Ecto neural progenitor cell (in vitro differentiated cells): ENCODE results near the gene AGBL5.
"Not testable (repeated sequence)": the region's sequence is repeated elsewhere in the genome, so short reads cannot be mapped to it uniquely, and the experiment has no call there.

Source experiments
- DNase-seq: peaks from one replicate; pipeline ENCODE4 v3.0.0-alpha.2; 2018; ENCODE audit warnings: low spot score

AGBL5 gene

GRCh38 chr2:27091746-27092695 is 40.6 kb downstream of the AGBL5 start:
- no peak for DNase-seq

- no peak for DNase-seq
Observed at GRCh38 chr2:27092696-27093429, 41.4 kb downstream of the AGBL5 start.

GRCh38 chr2:27093430-27094352 is 42.2 kb downstream of the AGBL5 start:
- no peak for DNase-seq

- DNase-seq = no peak
Observed at GRCh38 chr2:27094353-27094984, 43.0 kb downstream of the AGBL5 start.

- no peak for DNase-seq
Observed at GRCh38 chr2:27095427-27095744, 43.9 kb downstream of the AGBL5 start.

GRCh38 chr2:27095745-27096651 is 44.5 kb downstream of the AGBL5 start:
- DNase-seq = peak; percentile 76

GRCh38 chr2:27096748-27097297 is 45.4 kb downstream of the AGBL5 start:
- no peak for DNase-seq

- no peak for DNase-seq
Observed at GRCh38 chr2:27097341-27097740, 45.9 kb downstream of the AGBL5 start.

GRCh38 chr2:27099334-27099955 is 48.0 kb downstream of the AGBL5 start:
- no peak for DNase-seq

- DNase-seq = no peak
Observed at GRCh38 chr2:27100036-27100435, 48.6 kb downstream of the AGBL5 start.

- DNase-seq = no peak
Observed at GRCh38 chr2:27102329-27102728, 50.9 kb downstream of the AGBL5 start.

GRCh38 chr2:27105981-27106380 is 54.5 kb downstream of the AGBL5 start:
- no peak for DNase-seq

GRCh38 chr2:27108221-27108620 is 56.8 kb downstream of the AGBL5 start:
- no peak for DNase-seq

- no peak for DNase-seq
Observed at GRCh38 chr2:27109083-27109482, 57.6 kb downstream of the AGBL5 start.

GRCh38 chr2:27110603-27111352 is 59.3 kb downstream of the AGBL5 start:
- DNase-seq = not testable (repeated sequence)

- not testable (repeated sequence) for DNase-seq
Observed at GRCh38 chr2:27111392-27112078, 60.1 kb downstream of the AGBL5 start.

- DNase-seq = no peak
Observed at GRCh38 chr2:27115519-27115918, 64.1 kb downstream of the AGBL5 start.

GRCh38 chr2:27117995-27118524 is 66.6 kb downstream of the AGBL5 start:
- no peak for DNase-seq
